ENCODE results near the gene NBR1.
"Not testable (repeated sequence)": the region's sequence is repeated elsewhere in the genome, so short reads cannot be mapped to it uniquely, and the experiment has no call there.

The NBR1 gene

GRCh38 chr17:43159957-43160356 lies 11.1 kb upstream of the NBR1 start:
- not testable (repeated sequence) for DNase-seq

GRCh38 chr17:43165971-43166370 lies 5.0 kb upstream of the NBR1 start:
- DNase-seq: not testable (repeated sequence)

- DNase-seq: no peak
Observed at GRCh38 chr17:43169561-43170139, 1.4 kb upstream of the NBR1 start.

- peak; percentile 27 for DNase-seq
Observed at GRCh38 chr17:43170140-43170765, 761 bp upstream of the NBR1 start.

- no peak for DNase-seq
Observed at GRCh38 chr17:43171586-43172487, 823 bp downstream of the NBR1 start.

GRCh38 chr17:43175213-43176118 lies 4.5 kb downstream of the NBR1 start:
- DNase-seq: no peak

- no peak for DNase-seq
Observed at GRCh38 chr17:43176119-43176570, 5.1 kb downstream of the NBR1 start.

- no peak for DNase-seq
Observed at GRCh38 chr17:43183921-43184320, 12.9 kb downstream of the NBR1 start.

GRCh38 chr17:43186656-43187055 lies 15.6 kb downstream of the NBR1 start:
- DNase-seq: not testable (repeated sequence)

- DNase-seq: no peak
Observed at GRCh38 chr17:43193251-43193650, 22.2 kb downstream of the NBR1 start.

GRCh38 chr17:43199633-43200032 lies 28.6 kb downstream of the NBR1 start:
- DNase-seq: no peak

- no peak for DNase-seq
Observed at GRCh38 chr17:43200127-43200526, 29.1 kb downstream of the NBR1 start.

GRCh38 chr17:43203013-43203412 lies 32.0 kb downstream of the NBR1 start:
- not testable (repeated sequence) for DNase-seq

- no peak for DNase-seq
Observed at GRCh38 chr17:43210576-43210975, 39.6 kb downstream of the NBR1 start.

- DNase-seq: no peak
Observed at GRCh38 chr17:43211123-43211479, 40.1 kb downstream of the NBR1 start.

GRCh38 chr17:43211480-43212402 lies 40.7 kb downstream of the NBR1 start, which contains the start of gene TMEM106A:
Gene TMEM106A, plus strand, starts transcription at chr17:43211875. Its CDS starts 1,167 bp downstream, at chr17:43213042.
- DNase-seq: peak; percentile 31

GRCh38 chr17:43212641-43213490 lies 41.9 kb downstream of the NBR1 start:
- no peak for DNase-seq

- no peak for DNase-seq
Observed at GRCh38 chr17:43213545-43213944, 42.5 kb downstream of the NBR1 start.

- DNase-seq: no peak
Observed at GRCh38 chr17:43215341-43215740, 44.3 kb downstream of the NBR1 start.

GRCh38 chr17:43216369-43216761 lies 45.4 kb downstream of the NBR1 start:
- no peak for DNase-seq

Measured in activated gamma-delta T cell (primary cell).